Small intestine (tissue), 7 donors: ENCODE results near the gene PDE10A. TPM values are rescaled to one million over a fixed set of nuclear protein-coding genes. Genes with fewer than 3 reads are reported as not detected.
"Not testable (repeated sequence)": the region's sequence is repeated elsewhere in the genome, so short reads cannot be mapped to it uniquely, and the experiment has no call there.

Experiments used
- DNase-seq, 2 donors: peaks; one replicate each; pipeline versions ENCODE4 v3.0.0 to v3.0.0-alpha.2; 2013
- FAIRE-seq: peaks from 2 replicates; lab custom pipeline; 2012; peaks lifted over from hg19 to GRCh38; lab: Jason Lieb, UNC
- H3K27ac ChIP-seq, 3 donors: one replicate each; pipeline ENCODE4 v1.5.1; 2013; ENCODE audit warnings: low read length in 2 of 3, mild to moderate bottlenecking in 2 of 3, control low read depth in 1 of 3, inconsistent platforms in 1 of 3, low read depth in 1 of 3, moderate library complexity in 1 of 3
- H3K27me3 ChIP-seq, 3 donors: one replicate each; pipeline ENCODE4 v1.6.1; 2013; ENCODE audit warnings: low read length in 3 of 3, inconsistent platforms in 1 of 3; ENCODE audit not compliant: control insufficient read depth in 3 of 3, insufficient read depth in 3 of 3
- H3K36me3 ChIP-seq, 3 donors: one replicate each; pipeline ENCODE4 v1.6.1; 2013; ENCODE audit warnings: low read length in 3 of 3, inconsistent platforms in 1 of 3, low read depth in 1 of 3, mild to moderate bottlenecking in 1 of 3, moderate library complexity in 1 of 3; ENCODE audit not compliant: control insufficient read depth in 3 of 3, insufficient read depth in 2 of 3
- H3K4me1 ChIP-seq, 3 donors: one replicate each; pipeline ENCODE4 v1.6.1; 2013; ENCODE audit warnings: low read length in 2 of 3, inconsistent platforms in 1 of 3, low read depth in 1 of 3, mild to moderate bottlenecking in 1 of 3, moderate library complexity in 1 of 3; ENCODE audit not compliant: control insufficient read depth in 3 of 3, insufficient read depth in 2 of 3
- H3K4me3 ChIP-seq, 3 donors: one replicate each; pipeline ENCODE4 v1.5.1; 2013; ENCODE audit warnings: low read length in 3 of 3, control low read depth in 1 of 3, inconsistent platforms in 1 of 3, low read depth in 1 of 3, mild to moderate bottlenecking in 1 of 3, moderate library complexity in 1 of 3
- H3K9me3 ChIP-seq, 2 donors: one replicate each; pipeline ENCODE4 v1.6.1; 2013; ENCODE audit warnings: low read depth in 1 of 2, low read length in 1 of 2; ENCODE audit not compliant: control insufficient read depth in 2 of 2, insufficient read depth in 1 of 2
- WGBS, 3 donors: extraction: QIAGEN DNeasy Blood & Tissue Kit; methylation state at CpG; one replicate each; pipeline ENCODE4 v1.1.7; 2013; 5-methylcytosine and 5-hydroxymethylcytosine counted together
- polyA plus RNA-seq, 4 donors: library from polyadenylated mRNA; stranded (reverse) in 3 of 4; unstranded in 1 of 4; fragments of 200-250 nt in 3 of 4; fragments of 120-200 nt in 1 of 4; gene quantifications; one replicate each; pipeline versions ENCODE4 v1.2.1 to v1.2.3, GENCODE V29; 2013
- donor health status: healthy with polysubstance abuse.
- donor health status: control.
- donor health status: control.
- donor health status: Bipolar disorder and iron deficiency.
- donor health status: healthy.

The PDE10A gene
- polyA plus RNA-seq, 4 donors = 0.22 to 2.0 (median 0.90) TPM

DNA sequence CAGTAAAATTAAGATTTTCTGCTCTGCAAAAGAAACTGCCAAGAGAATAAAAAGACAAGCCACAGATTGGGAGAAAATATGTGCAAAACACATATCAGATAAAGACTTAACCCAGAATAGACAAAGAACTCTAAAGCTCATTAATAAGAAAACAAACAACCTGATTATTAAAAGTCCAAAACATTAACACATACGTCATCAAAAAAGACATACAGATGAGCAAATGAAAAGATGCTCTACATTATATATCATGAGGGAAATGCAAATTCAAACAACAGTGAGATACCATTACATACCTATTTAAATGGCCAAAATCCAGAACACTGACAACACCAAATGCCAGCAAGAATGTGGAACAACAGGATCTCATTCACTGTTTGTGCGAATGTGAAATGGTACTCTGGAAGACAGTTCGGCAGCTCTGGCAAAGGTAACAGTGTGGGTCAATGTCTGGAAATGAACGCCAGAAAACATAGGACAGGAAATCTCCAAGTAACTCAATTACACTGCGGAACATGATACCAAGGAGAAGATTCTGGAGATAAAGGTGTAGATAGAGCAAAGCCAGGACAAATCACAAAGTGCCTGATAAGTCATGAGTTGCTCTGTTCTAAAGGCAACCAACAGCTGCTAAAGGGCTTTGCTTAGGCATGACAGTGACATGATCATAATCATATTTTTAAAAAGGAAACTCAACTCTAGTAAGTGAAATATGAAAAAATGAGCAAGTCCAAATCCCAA lies 96.8 kb downstream of the PDE10A start:
- no peak for FAIRE-seq
- no peaks in the 10 kb centered on the region for H3K4me1 ChIP-seq
- no peak overlapping the region for H3K27ac ChIP-seq
- no peaks in the 10 kb centered on the region for H3K36me3 ChIP-seq
- WGBS, 3 donors = 90 to 95% (median 91%) methylated on average over 5 of the region's 5 CpGs
- no peak overlapping the region for H3K4me3 ChIP-seq
- H3K9me3 ChIP-seq = no peaks in the 10 kb centered on the region
- no peaks in the 10 kb centered on the region for H3K27me3 ChIP-seq
- DNase-seq = no peak

- no peaks in the 10 kb centered on the region for H3K27me3 ChIP-seq
- no peak overlapping the region for H3K27ac ChIP-seq
- DNase-seq = no peak
- H3K4me1 ChIP-seq = no peaks in the 10 kb centered on the region
- H3K9me3 ChIP-seq = peaks cover 0 to 7% of the 10 kb centered on the region in 2 donors
- no peak overlapping the region for H3K4me3 ChIP-seq
- 73 to 82% (median 74%) methylated on average over 7 of the region's 7 CpGs for WGBS, 3 donors
- no peak for FAIRE-seq
- no peaks in the 10 kb centered on the region for H3K36me3 ChIP-seq
These were observed 100.5 kb downstream of the PDE10A start for GRCh38 chr6:165562421-165563090.

- Histone ChIP-seq H3K4me1 (no peaks in the 10 kb centered on the region), H3K27ac (no peak overlapping the region), H3K36me3 (no peaks in the 10 kb centered on the region), H3K9me3 (peaks cover 0 to 7% of the 10 kb centered on the region in 2 donors), H3K27me3 (no peaks in the 10 kb centered on the region), H3K4me3 (no peak overlapping the region)
- FAIRE-seq = no peak
- DNase-seq = no peak
- 88 to 93% (median 91%) methylated on average over 7 of the region's 7 CpGs for WGBS, 3 donors
These were observed 103.4 kb downstream of the PDE10A start for GRCh38 chr6:165559632-165560031.

DNA sequence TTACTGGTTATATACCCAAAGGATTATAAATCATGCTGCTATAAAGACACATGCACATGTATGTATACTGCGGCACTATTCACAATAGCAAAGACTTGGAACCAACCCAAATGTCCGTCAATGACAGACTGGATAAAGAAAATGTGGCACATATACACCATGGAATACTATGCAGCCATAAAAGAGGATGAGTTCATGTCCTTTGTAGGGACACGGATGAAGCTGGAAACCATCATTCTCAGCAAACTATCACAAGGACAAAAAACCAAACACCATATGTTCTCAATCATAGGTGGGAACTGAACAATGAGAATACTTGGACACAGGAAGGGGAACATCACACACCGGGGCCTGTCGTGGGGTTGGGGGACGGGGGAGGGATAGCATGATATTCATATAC lies 104.9 kb downstream of the PDE10A start:
- not testable (repeated sequence) for DNase-seq, H3K4me3 ChIP-seq, H3K9me3 ChIP-seq, H3K27ac ChIP-seq, H3K27me3 ChIP-seq, H3K4me1 ChIP-seq, FAIRE-seq, H3K36me3 ChIP-seq
- 92 to 96% (median 94%) methylated on average over 6 of the region's 6 CpGs for WGBS, 3 donors

DNA sequence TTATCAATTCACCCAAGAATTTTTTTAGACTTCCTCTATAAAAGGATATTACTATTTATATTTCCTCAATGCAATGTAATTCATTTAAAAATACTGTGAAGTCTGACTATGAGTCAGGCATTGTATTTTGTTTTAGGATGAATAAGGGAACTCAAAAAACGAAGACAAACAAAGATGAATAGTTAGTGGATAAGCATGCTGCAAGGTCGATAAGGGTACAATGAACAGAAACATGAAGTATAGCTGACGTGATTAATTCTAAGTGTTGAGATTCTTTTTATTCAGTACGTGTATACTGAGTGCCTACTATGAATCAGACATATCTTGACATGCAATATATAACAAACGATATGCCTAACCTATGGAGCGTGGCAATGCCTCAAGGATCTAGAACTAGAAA lies 105.4 kb downstream of the PDE10A start:
- 89% methylated on average over 6 of the region's 6 CpGs for WGBS, 3 donors
- Histone ChIP-seq H3K27me3 (no peaks in the 10 kb centered on the region), H3K9me3 (peaks cover 0 to 7% of the 10 kb centered on the region in 2 donors), H3K36me3 (no peaks in the 10 kb centered on the region), H3K4me1 (no peaks in the 10 kb centered on the region), H3K4me3 (no peak overlapping the region), H3K27ac (no peak overlapping the region)
- FAIRE-seq (no peak), DNase-seq (no peak)

GRCh38 chr6:165556116-165556843 lies 106.8 kb downstream of the PDE10A start:
- DNase-seq (peak; percentile 1 to 73), FAIRE-seq (no peak)
- peaks cover 0 to 7% of the 10 kb centered on the region in 2 donors for H3K9me3 ChIP-seq

GRCh38 chr6:165554644-165555043 lies 108.4 kb downstream of the PDE10A start:
- H3K27ac ChIP-seq, H3K36me3 ChIP-seq, DNase-seq, H3K27me3 ChIP-seq, FAIRE-seq, H3K9me3 ChIP-seq, H3K4me3 ChIP-seq, H3K4me1 ChIP-seq: not testable (repeated sequence)
- 96 to 99% (median 96%) methylated on average over 3 of the region's 3 CpGs for WGBS, 3 donors

More at GRCh38 chr6:165556116-165556843, 106.8 kb downstream of the PDE10A start:
- no peaks in the 10 kb centered on the region for H3K4me1 ChIP-seq
- H3K4me3 ChIP-seq = no peak overlapping the region
- no peak overlapping the region for H3K27ac ChIP-seq
- H3K36me3 ChIP-seq = no peaks in the 10 kb centered on the region
- H3K27me3 ChIP-seq = no peaks in the 10 kb centered on the region
- 28 to 47% (median 35%) methylated on average over 3 of the region's 3 CpGs for WGBS, 3 donors

- WGBS, 3 donors = 18 to 75% (median 35%) methylated on average over 5 of the region's 5 CpGs
- no peaks in the 10 kb centered on the region for H3K36me3 ChIP-seq
- peak in 1 of 2 donors; percentile 39 for DNase-seq
These were observed 110.7 kb downstream of the PDE10A start for GRCh38 chr6:165552248-165552736.

More at GRCh38 chr6:165552248-165552736, 110.7 kb downstream of the PDE10A start:
- no peaks in the 10 kb centered on the region for H3K4me1 ChIP-seq
- FAIRE-seq = no peak
- no peak overlapping the region for H3K27ac ChIP-seq
- H3K27me3 ChIP-seq = no peaks in the 10 kb centered on the region
- no peak overlapping the region for H3K4me3 ChIP-seq
- no peaks in the 10 kb centered on the region for H3K9me3 ChIP-seq
